Activated naive CD4-positive, alpha-beta T cell treated with anti-CD3 and anti-CD28 coated beads, Interleukin-2, amount 50 U/mL, for 16 hours (primary cell): ENCODE results near the gene TMEM255B.
"Not testable (repeated sequence)": the region's sequence is repeated elsewhere in the genome, so short reads cannot be mapped to it uniquely, and the experiment has no call there.

ENCODE experiments used
- DNase-seq: peaks from one replicate; pipeline ENCODE4 v3.0.0-alpha.2; 2020

The TMEM255B gene

DNA sequence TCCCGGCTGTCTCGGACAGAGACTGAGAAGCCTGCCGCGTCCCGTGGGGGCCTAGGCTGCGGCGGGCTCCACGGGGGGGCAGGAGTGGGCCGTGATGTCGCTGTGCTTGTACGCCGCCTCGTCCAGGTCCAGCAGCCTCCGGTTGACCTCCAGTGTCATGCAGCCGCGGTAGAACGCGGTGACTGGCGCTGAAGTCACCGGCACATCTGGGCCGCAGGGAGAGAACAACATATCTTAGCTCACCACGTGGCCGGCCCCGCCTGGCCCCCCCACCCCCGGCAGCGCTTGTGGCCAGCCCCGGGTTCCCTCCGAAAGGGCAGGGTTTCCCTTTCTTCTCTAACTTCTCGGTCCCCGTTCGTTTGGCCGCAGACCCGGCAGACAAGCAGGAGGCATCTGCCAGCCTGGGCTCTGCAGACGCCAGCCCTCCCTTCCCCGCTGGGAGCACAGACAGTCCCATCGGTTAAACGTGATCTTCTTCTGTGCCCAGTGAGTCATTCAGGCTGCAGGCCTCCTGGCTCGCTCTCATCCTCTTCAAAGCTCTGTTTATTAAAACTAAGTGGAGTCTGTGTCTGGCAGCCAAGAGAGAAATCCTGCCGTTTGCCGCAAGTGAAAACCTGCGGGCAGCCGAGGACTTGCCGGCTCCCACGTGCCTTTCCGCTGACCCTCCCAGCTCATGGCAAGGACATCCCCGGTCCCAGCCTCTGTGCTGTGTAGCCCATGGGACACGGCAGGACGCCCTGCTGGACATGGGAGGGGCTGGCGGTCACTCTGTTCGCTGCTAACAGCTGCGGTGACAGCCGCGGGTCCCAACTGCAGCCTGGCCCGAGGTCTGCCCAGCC lies 62.0 kb downstream of the TMEM255B start:
- no peak for DNase-seq

DNA sequence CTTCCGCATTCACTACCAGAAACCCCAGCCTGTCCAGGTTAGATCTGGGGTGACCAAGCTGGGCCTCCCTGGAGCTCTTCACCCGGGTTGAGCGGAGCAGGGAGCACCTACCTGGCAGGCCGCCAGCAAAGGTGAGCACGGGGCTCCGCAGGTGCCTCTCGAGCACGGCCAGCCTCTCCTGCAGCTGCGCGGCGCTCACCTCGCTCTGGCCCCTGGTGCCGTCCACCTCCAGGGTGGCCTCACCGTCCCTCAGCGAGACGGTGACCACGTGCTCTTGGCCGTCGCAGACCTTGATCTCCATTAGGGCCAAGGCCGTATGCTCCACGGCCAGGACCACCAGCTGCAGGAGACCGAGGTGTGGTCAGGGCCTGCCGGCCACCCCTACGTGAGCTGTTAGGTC lies 62.8 kb downstream of the TMEM255B start:
- DNase-seq: no peak

DNA sequence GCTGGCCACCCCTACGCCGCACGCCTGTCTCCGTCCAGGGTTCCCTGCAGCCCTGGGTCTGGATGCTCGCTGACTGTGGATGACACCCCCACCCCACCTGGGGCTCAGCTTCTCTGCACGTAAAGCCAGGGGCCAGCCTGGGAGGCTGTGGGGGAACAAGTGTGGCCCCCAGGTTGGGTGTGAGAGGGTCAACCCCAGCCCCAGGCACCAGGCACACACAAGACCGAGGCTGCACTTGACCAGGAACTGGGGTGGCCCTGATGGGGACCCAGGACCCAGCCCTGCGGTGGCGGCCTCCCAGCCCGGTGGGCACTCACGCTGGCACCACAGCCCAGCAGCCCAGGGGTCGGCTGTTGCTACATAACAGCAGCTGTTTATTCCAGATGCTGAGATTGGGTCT lies 63.2 kb downstream of the TMEM255B start:
- no peak for DNase-seq

DNA sequence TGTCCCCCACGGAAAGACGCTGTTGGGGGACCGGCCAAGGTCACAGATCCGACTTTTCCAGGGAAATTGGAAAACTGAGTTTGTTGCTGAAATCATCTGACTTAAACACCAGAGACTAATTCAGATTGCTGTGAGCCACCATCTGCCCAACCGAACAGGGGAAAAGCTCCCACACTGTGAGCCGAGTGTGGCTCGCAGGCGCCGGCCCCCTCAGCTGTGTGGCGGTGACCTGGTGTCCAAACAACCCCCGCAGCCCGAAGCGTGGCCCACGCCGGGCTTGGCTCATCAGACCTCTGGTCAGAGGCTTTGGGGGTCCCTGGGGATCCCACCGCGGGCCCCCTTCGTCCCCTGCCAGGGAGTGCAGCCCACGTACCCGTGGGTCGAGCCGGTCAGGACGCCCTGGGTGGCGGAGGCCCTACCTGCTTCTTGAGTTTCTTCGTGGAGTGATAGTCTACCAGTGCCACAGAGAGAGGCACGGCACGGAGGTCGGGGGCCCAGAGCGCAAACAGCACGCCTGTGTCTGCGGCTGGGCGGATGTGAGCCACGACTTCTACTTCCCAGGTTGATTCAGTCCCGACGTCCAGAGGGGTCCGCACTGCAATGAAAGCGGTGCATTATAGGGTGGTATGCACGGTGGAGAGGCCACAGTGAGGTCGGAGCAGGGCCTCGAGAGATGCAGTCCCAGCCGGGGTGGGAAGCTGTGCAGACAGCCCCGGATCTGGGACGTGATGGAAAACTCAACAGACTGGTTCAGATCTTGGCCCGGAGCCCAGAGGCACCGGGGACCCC lies 64.1 kb downstream of the TMEM255B start:
- DNase-seq: no peak

DNA sequence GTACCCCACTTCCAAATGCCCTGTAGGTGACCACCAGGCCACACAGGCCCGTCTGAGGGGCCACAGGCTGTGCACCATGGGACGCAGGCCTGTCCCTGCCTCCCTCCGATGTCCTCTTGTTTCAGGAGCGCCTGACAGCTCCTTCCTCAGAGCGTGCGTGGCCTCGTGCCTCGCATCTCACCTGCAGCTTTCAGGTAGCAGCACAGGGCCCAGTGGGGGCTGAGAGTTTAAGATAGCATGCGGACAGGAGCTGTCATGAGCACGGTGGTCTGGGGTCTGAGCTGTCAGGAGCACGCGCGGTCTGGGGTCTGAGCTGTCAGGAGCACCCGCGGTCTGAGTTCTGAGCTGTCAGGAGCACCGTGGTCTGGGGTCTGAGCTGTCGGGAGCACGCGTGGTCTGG lies 64.7 kb downstream of the TMEM255B start:
- DNase-seq: no peak

DNA sequence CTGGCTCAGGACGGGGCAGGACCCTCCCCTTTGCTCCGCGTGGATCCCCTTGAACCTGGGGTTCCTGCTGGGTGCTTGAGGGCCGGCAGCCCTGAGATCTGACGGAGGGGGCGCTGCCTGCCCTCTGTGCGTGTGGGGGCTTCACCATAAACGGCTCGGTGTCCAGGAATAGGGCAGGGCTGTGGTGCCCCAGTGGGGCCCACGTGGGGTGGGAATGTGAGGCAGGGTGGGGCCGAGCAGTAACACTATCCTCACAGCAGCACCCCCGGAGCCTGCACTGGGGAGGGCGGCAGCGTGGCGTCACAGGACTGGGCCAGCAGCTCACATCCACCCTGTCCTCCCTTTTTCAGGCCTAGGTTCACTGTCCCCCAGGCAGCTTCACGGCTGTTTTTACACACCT lies 66.8 kb downstream of the TMEM255B start:
- DNase-seq: no peak

DNA sequence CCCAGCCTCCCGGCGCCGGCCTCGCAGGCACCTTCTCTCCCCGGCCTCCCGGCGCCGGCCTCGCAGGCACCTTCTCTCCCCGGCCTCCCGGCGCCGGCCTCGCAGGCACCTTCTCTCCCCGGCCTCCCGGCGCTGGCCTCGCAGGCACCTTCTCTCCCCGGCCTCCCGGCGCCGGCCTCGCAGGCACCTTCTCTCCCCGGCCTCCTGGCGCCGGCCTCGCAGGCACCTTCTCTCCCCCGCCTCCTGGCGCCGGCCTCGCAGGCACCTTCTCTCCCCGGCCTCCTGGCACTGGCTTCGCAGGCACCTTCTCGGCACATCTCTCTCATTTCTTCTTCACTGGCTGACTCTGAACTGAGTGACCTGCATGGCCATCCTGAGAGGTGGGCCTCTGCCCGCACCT lies 67.4 kb downstream of the TMEM255B start:
- not testable (repeated sequence) for DNase-seq

DNA sequence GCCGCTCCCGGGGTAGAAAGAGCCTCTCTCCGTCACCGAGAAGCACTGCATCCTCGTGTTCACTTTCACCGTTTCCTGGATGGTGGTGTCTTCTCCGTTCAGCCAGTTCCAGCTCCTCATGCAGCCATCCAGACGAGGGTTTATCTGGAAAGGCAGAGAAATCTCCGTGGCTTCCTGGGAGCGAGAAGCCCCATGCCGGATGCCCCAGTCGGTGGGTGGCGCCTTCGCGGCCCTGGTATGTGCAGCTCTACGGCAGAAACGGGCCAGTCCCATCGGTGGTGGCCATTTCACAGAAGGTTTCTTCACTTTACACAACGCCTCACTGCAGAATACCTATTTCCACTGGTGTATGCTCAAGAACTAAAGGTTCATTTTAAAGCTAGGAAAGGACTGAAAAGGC lies 68.0 kb downstream of the TMEM255B start:
- no peak for DNase-seq

DNA sequence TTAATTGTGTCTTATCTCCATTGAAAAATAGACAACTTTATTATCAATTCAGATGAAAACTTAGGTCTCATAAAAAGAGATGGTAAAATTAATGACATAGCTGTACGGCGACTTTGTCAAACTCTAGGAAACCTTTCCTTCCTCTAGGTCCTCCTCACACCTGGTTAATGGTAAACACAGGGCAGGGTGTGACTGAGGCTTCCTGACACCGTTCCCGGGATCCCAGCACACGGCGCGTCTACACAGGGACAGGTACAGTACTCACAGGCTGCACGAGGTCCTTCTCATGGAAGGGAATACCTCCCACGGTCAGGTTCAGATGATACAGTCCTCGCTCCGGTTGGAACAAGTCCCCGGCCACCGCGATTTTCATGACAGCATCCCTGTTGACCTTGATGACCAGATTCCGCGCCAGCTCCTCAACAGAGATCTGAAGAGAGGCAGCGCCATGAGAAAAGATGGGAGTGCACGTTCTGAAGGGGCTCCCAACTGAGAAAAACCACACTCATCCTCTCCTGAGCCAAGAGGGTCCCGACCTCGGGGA lies 69.3 kb downstream of the TMEM255B start:
- no peak for DNase-seq

DNA sequence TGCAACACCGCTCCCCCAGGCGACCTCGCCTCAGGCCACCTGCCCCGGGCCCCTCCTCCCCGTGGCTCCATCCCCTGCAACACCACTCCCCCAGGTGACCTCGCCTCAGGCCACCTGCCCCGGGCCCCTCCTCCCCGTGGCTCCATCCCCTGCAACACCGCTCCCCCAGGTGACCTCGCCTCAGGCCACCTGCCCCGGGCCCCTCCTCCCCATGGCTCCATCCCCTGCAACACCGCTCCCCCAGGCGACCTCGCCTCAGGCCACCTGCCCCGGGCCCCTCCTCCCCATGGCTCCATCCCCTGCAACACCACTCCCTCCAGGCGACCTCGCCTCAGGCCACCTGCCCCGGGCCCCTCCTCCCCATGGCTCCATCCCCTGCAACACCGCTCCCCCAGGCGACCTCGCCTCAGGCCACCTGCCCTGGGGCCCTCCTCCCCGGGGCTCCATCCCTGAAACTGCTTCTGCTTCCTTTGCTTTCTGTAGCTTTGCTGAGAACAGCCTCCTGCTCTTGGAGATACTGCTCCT lies 71.5 kb downstream of the TMEM255B start:
- DNase-seq: not testable (repeated sequence)

DNA sequence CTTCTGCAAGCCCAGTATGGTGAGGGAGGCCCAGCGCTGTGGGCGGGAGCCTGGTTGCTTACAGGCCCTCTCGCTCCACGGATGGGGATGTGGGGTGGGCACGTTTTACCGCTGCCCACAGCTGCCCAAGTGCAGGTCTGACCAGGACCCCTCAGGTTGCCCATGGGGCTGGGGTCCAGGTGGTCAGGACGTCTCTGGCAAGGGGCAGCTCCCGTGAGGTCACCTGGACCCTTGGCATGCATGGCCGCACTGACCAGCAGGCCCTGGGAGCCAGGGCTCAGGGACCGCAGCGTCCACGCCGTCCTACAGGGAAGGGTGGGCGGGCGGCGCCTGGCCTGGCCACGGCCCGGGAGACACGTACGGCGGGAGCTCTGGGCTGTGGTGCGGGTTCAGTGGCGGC lies 72.0 kb downstream of the TMEM255B start:
- DNase-seq: no peak

DNA sequence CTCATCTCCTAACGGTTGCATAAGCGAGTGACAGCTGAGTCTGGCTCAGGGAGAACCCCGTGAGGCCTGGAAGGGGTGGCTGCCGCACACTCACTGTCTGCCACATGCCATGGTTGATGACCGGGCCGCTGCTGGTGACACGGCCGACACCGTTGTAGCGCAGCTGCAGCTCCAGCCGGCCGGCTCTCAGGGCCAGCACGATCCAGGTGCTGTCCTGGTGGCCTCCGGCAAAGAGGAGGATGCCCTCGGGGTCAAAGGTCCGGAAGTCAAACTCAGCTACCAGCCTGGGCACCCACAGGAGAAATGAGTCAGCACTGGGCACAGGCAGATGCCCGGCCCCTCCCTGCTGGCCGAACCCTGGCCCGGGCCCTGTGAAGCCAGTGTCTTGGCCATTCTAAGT lies 73.2 kb downstream of the TMEM255B start:
- DNase-seq: no peak

DNA sequence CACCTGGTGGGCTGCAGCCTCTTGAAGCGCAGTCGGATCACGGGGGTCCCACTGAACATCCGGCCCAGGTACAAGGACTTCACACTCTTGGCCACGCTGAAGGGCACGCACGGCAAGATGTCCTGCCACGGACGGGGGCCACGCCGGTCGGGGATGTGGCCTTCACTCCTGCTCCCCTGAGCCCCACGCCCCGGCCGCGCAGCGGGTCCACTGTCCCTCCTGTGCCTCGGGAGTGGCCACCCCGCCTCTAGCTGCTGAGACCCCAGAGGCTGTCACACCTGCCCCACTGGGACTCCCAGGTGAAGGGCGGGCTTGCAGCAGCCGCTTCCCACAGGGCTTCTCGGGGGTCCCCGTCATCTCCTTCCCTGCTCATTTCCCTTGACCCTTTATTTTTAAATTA lies 73.6 kb downstream of the TMEM255B start:
- no peak for DNase-seq

DNA sequence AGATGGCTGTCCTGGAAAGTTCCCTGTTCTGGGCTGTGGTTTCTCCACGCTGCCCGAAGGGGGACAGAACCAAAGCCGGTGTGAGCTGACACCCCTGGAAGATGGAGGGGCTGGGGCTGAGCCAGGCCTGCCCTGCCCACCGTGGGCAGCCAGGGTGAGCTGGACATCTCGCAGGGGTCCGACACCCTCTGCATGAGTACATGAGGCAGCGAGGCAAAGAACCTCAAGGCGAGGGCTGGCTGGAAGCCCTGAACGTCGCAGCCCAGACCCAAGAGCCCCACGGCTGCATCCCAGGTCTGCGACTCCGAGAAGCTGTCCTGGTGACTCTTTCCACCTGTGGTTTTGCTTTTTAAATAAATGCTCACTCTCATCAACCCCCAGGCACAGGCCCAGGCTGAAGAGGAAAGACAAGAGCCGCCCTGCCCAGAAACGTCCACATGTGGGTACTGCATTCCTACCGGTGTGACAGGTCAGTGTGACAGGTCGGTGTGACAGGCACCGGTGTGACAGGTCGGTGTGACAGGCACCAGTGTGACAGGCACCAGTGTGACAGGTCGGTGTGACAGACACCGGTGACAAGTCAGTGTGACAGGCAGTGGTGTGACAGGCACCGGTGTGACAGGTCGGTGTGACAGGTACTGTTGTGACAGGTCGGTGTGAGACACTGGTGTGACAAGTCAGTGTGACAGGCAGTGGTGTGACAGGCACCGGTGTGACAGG lies 74.2 kb downstream of the TMEM255B start:
- DNase-seq: no peak

DNA sequence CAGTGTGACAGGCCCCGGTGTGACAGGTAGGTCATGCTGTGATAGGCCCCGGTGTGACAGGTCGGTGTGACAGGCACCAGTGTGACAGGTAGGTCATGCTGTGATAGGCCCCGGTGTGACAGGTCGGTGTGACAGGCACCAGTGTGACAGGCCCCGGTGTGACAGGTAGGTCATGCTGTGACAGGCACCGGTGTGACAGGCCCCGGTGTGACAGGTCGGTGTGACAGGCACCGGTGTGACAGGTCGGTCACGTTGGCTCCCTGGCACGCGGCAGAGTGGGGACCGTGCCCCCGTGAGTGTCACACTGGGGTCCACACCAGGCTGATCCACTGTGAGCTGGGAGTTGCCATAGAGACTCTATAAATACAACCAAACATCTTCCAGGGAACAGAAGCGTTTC lies 75.0 kb downstream of the TMEM255B start:
- not testable (repeated sequence) for DNase-seq

DNA sequence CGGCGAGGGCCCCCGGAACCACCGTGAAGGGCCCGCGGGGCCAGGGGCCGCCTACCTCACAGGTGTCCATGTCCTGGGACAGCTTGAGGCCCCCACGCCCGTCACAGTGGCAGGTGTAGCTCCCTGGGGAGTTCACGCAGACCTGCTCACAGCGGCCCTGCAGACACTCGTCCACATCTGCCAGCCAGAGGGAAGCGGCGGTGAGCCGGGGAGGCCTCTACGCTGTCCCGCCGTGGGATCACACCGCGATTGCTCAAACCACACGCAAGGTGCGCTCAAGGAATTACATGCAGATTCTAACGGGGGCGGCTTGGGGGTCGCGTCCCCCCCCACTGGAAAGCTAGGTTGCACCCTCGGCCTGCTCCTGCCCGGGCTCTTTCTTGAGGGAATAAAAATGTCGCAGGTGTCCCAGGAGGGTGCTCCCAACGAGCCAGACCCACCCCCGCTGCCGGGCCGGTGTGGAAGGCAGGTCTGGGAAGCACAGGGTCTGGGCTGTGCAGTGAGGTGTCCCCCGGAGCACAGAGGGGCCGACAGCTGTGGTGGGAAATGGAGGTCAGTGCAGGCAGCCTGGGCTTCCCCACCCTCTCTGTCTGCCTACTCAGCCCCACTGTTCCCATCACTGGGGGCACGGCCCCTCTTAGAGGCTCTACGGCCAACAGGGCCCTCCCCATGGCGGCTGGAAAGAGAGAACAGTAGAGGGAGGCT lies 75.6 kb downstream of the TMEM255B start:
- DNase-seq: no peak

DNA sequence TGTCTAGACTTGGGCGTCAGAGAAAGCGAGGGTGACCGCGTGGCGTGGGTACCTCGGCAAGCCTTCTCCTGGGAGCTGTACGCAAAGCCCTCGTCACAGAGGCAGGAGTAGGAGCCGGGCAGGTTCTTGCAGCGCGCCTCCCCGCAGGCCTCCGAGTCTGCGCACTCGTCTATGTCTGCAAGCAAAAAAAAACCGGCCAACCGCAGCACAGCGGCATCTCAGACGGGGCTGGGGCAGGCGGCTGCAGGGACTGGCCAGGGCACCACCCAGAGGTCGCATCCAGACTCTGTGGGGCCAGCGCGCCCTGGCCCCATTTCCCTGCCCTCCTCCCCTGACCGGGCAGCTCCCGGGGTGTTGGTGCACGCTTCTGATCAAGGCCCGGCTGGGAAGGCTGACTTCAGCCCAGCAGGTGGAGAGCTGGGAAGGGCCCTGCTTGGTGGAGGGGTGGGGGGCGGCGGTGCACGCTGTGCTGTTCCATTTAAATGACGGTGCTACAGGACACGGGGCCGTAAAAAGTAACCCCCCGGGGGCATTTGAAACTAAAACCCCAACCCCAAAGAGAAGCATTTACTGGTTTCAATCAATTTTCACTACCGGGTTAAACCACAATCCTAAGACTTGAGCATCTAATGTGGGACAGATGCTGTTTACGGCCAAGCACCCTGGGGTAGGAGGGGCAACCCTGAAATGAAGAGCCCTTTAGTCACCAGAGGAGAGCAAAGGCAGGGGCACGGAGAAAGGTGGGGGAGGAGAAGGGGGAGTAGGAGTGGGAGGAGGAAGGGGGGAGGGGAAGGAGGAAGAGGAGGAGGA lies 76.6 kb downstream of the TMEM255B start:
- no peak for DNase-seq

DNA sequence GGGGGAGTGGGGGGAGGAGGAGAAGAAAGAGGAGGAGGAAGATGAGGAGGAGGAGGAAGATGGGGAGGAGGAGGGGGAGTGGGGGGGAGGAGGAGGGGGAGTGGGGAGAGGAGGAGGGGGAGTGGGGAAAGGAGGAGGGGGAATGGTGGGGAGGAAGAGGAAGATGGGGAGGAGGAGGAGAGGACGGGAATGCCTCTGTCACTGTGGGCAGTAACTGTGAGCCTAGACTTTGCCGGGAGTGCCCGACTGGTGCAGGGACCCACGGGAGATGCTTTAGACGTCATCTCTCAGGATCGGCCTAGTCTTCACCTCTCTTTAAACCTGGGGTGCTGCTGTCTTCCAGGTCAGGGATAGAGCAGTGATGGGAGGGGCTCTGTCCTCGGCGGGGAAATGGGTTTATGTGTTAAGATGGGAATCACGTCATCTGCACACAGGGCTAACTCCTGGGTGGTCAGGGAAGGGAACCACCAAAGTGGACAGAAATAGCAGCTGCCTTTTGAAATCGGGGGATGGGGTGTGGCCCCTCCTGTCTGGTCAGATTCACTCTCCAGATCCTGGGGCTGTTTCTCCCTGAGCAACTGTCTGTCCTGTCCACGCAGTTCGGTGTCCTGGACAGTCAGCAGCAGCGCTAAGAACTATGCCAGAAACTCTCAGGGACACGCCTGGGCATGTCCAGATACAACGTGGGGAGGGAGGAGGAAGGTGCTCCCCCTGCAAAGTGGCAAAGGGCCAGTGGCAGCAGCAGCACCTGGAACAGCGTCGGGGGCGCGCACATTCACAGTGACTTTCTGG lies 77.9 kb downstream of the TMEM255B start:
- DNase-seq: no peak

DNA sequence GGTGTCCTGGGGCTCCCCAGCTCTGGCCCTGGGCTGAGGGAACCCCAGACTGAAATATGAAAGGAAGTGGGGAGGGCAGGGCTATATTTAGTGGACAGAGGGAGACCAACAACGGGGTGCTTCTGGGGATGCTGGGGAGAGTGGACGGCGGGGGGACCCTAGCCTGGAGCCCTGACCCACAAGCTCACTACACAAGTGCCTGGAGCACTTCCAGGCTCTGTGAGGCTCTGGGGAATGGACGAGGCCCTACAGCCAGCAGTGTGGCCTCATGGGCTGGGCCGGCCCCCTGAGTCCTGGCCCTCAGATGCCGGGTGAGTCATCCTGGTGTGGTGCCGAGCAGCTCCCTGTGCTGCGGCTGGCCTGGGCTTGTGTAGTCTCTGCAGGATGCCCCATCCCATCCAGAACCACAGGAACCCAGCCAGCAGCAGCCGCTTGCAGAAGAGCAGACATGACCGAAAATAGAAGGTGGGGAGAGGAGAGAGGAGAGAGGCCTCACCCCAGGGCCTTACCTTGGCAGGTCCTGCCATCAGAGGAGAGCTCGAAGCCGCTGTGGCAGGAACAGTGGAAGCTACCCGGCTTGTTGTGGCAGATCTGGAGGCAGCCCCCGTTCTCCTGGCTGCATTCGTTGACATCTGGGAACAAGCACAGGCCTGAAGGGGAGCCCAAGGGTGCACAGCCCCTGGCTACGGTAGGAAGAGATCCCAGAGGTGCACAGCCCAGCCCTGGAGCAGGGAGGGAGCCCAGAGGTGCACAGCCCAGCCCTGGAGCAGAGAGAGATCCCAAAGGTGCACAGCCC lies 78.7 kb downstream of the TMEM255B start:
- DNase-seq: no peak

DNA sequence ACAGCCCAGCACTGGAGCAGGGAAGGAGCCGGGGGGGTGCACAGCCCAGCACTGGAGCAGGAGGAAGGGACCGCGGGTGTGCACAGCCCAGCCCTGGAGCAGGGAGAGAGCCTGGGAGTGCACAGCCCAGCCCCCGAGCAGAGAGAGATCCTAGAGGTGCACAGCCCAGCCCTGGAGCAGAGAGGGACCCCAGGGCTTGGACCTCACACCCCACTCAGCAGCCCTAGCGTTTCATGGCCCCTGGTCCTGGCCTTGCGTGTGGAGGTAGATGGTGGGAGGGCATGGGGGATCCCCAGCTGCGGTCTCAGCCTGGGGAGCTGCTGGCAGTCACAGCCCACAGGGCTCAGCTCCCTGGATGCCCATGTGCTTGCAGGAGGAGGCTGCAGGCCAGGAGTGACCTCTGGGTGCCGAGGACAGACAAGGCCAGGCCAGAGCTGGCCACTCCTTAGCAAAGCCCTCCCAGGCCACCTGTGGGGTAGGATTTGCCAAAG lies 79.7 kb downstream of the TMEM255B start:
- no peak for DNase-seq
